Measurements from ENCODE around the gene COMT. TPM values are rescaled to one million over a fixed set of nuclear protein-coding genes. Genes with fewer than 3 reads are reported as not detected.

Gene COMT
- total and polyA plus RNA-seq, 5 donors from 2014 or later, result 27.3 to 106 (median 93.0) TPM

GRCh38 chr22:20012741-20013331 is 71.3 kb downstream of the COMT start:
- Histone ChIP-seq H3K36me3 (ENCODE audit: control insufficient read depth, insufficient read depth, low read length) (no peaks in the 10 kb centered on the region), H3K9me3 (ENCODE audit: control insufficient read depth in 2 of 2, low read length in 2 of 2) (no peaks in the 10 kb centered on the region), H3K27me3 (ENCODE audit: control insufficient read depth, insufficient read depth, low read length) (no peaks in the 10 kb centered on the region), H3K4me3 (ENCODE audit: low read depth, low read length) (no peak overlapping the region), H3K4me1 (ENCODE audit: control insufficient read depth, insufficient read depth, low read length, poor library complexity, severe bottlenecking) (peaks cover 18% of the 10 kb centered on the region), H3K27ac (ENCODE audit: insufficient read depth, low read length, poor library complexity, severe bottlenecking) (no peak overlapping the region)
- Mint-ChIP-seq H3K4me3 (peak overlapping the region in 1 of 4 donors; percentile 47), H3K4me1 (peaks cover 0 to 14% (median 4%) of the 10 kb centered on the region in 4 donors), H3K27me3 (peaks cover 15% of the 10 kb centered on the region), H3K9me3 (no peaks in the 10 kb centered on the region), H3K27ac (no peak overlapping the region), H3K36me3 (no peaks in the 10 kb centered on the region)
- ATAC-seq (ENCODE audit: low read depth in 2 of 2) (no peak), DNase-seq (no peak)

- peak overlapping the region in 2 of 4 donors; percentile 47 to 61 for H3K4me3 Mint-ChIP-seq
- DNase-seq, result peak in 2 of 3 donors; percentile 19 to 24
Observed at GRCh38 chr22:20013382-20013871, 71.9 kb downstream of the COMT start.

GRCh38 chr22:20014526-20015186 is 73.1 kb downstream of the COMT start:
- Histone ChIP-seq H3K4me1 (ENCODE audit: control insufficient read depth, insufficient read depth, low read length, poor library complexity, severe bottlenecking) (peaks cover 18% of the 10 kb centered on the region), H3K27ac (ENCODE audit: insufficient read depth, low read length, poor library complexity, severe bottlenecking) (no peak overlapping the region)
- no peak overlapping the region for H3K27ac Mint-ChIP-seq

More at GRCh38 chr22:20013382-20013871, 71.9 kb downstream of the COMT start:
- no peak for ATAC-seq (ENCODE audit: low read depth in 2 of 2)
- no peaks in the 10 kb centered on the region for H3K36me3 Mint-ChIP-seq
- Histone ChIP-seq H3K4me3 (ENCODE audit: low read depth, low read length) (no peak overlapping the region), H3K27ac (ENCODE audit: insufficient read depth, low read length, poor library complexity, severe bottlenecking) (no peak overlapping the region), H3K9me3 (ENCODE audit: control insufficient read depth in 2 of 2, low read length in 2 of 2) (no peaks in the 10 kb centered on the region), H3K36me3 (ENCODE audit: control insufficient read depth, insufficient read depth, low read length) (no peaks in the 10 kb centered on the region), H3K4me1 (ENCODE audit: control insufficient read depth, insufficient read depth, low read length, poor library complexity, severe bottlenecking) (peaks cover 18% of the 10 kb centered on the region), H3K27me3 (ENCODE audit: control insufficient read depth, insufficient read depth, low read length) (no peaks in the 10 kb centered on the region)
- H3K27ac Mint-ChIP-seq, result no peak overlapping the region
- H3K4me1 Mint-ChIP-seq, result peaks cover 0 to 14% (median 4%) of the 10 kb centered on the region in 4 donors
- H3K9me3 Mint-ChIP-seq, result no peaks in the 10 kb centered on the region
- peaks cover 15% of the 10 kb centered on the region for H3K27me3 Mint-ChIP-seq

GRCh38 chr22:20015187-20015625 is 73.6 kb downstream of the COMT start:
- ATAC-seq (ENCODE audit: low read depth in 2 of 2) (no peak), DNase-seq (no peak)
- H3K27ac ChIP-seq (ENCODE audit: insufficient read depth, low read length, poor library complexity, severe bottlenecking), result no peak overlapping the region
- H3K27ac Mint-ChIP-seq, result peak overlapping the region in 1 of 3 donors; percentile 78
- peak overlapping the region; percentile 78 to 91 (median 85) for H3K4me3 Mint-ChIP-seq
- no peaks in the 10 kb centered on the region for H3K36me3 ChIP-seq (ENCODE audit: control insufficient read depth, insufficient read depth, low read length)
- H3K4me1 ChIP-seq (ENCODE audit: control insufficient read depth, insufficient read depth, low read length, poor library complexity, severe bottlenecking), result peaks cover 22% of the 10 kb centered on the region
- no peaks in the 10 kb centered on the region for H3K27me3 ChIP-seq (ENCODE audit: control insufficient read depth, insufficient read depth, low read length)
- peaks cover 0 to 17% (median 6%) of the 10 kb centered on the region in 4 donors for H3K4me1 Mint-ChIP-seq
- no peaks in the 10 kb centered on the region for H3K36me3 Mint-ChIP-seq
- H3K9me3 Mint-ChIP-seq, result no peaks in the 10 kb centered on the region
- no peaks in the 10 kb centered on the region for H3K9me3 ChIP-seq (ENCODE audit: control insufficient read depth in 2 of 2, low read length in 2 of 2)
- peaks cover 15% of the 10 kb centered on the region for H3K27me3 Mint-ChIP-seq
- no peak overlapping the region for H3K4me3 ChIP-seq (ENCODE audit: low read depth, low read length)

More at GRCh38 chr22:20014526-20015186, 73.1 kb downstream of the COMT start:
- H3K27me3 ChIP-seq (ENCODE audit: control insufficient read depth, insufficient read depth, low read length), result no peaks in the 10 kb centered on the region
- H3K9me3 Mint-ChIP-seq, result no peaks in the 10 kb centered on the region
- ATAC-seq (ENCODE audit: low read depth in 2 of 2), result no peak
- no peaks in the 10 kb centered on the region for H3K36me3 ChIP-seq (ENCODE audit: control insufficient read depth, insufficient read depth, low read length)
- H3K4me3 Mint-ChIP-seq, result peak overlapping the region; percentile 33 to 91 (median 84)
- H3K4me1 Mint-ChIP-seq, result peaks cover 0 to 14% (median 4%) of the 10 kb centered on the region in 4 donors
- peaks cover 15% of the 10 kb centered on the region for H3K27me3 Mint-ChIP-seq
- no peaks in the 10 kb centered on the region for H3K36me3 Mint-ChIP-seq
- no peak overlapping the region for H3K4me3 ChIP-seq (ENCODE audit: low read depth, low read length)
- no peak for DNase-seq
- no peaks in the 10 kb centered on the region for H3K9me3 ChIP-seq (ENCODE audit: control insufficient read depth in 2 of 2, low read length in 2 of 2)

GRCh38 chr22:20015971-20016733 is 74.6 kb downstream of the COMT start:
- DNase-seq, result peak in 2 of 3 donors; percentile 17 to 20
- Histone ChIP-seq H3K36me3 (ENCODE audit: control insufficient read depth, insufficient read depth, low read length) (no peaks in the 10 kb centered on the region), H3K4me3 (ENCODE audit: low read depth, low read length) (no peak overlapping the region), H3K4me1 (ENCODE audit: control insufficient read depth, insufficient read depth, low read length, poor library complexity, severe bottlenecking) (peaks cover 27% of the 10 kb centered on the region), H3K9me3 (ENCODE audit: control insufficient read depth in 2 of 2, low read length in 2 of 2) (no peaks in the 10 kb centered on the region), H3K27me3 (ENCODE audit: control insufficient read depth, insufficient read depth, low read length) (no peaks in the 10 kb centered on the region), H3K27ac (ENCODE audit: insufficient read depth, low read length, poor library complexity, severe bottlenecking) (no peak overlapping the region)
- H3K27me3 Mint-ChIP-seq, result peaks cover 15% of the 10 kb centered on the region
- no peaks in the 10 kb centered on the region for H3K9me3 Mint-ChIP-seq
- peaks cover 0 to 22% (median 8%) of the 10 kb centered on the region in 4 donors for H3K4me1 Mint-ChIP-seq
- no peak overlapping the region for H3K27ac Mint-ChIP-seq
- H3K4me3 Mint-ChIP-seq, result peak overlapping the region in 1 of 4 donors; percentile 95
- ATAC-seq (ENCODE audit: low read depth in 2 of 2), result no peak
- no peaks in the 10 kb centered on the region for H3K36me3 Mint-ChIP-seq

- DNase-seq, result peak; percentile 88 to 92 (median 92)
- Histone ChIP-seq H3K9me3 (ENCODE audit: control insufficient read depth in 2 of 2, low read length in 2 of 2) (no peaks in the 10 kb centered on the region), H3K27ac (ENCODE audit: insufficient read depth, low read length, poor library complexity, severe bottlenecking) (no peak within 1 kb of the TSS), H3K27me3 (ENCODE audit: control insufficient read depth, insufficient read depth, low read length) (no peaks in the 10 kb centered on the region), H3K4me1 (ENCODE audit: control insufficient read depth, insufficient read depth, low read length, poor library complexity, severe bottlenecking) (peaks cover 35% of the 10 kb centered on the region), H3K4me3 (ENCODE audit: low read depth, low read length) (peak within 1 kb of the TSS; percentile 71), H3K36me3 (ENCODE audit: control insufficient read depth, insufficient read depth, low read length) (no peaks in the 10 kb centered on the region)
- Mint-ChIP-seq H3K4me3 (peak within 1 kb of the TSS; percentile 90 to 95 (median 94)), H3K9me3 (peaks cover 0 to 1% (median 0%) of the 10 kb centered on the region in 7 donors), H3K27me3 (peaks cover 15% of the 10 kb centered on the region), H3K36me3 (no peaks in the 10 kb centered on the region), H3K27ac (peak within 1 kb of the TSS in 2 of 3 donors; percentile 67 to 78), H3K4me1 (peaks cover 0 to 27% (median 10%) of the 10 kb centered on the region in 4 donors)
- peak; percentile 64 to 68 for ATAC-seq (ENCODE audit: low read depth in 2 of 2)
Observed at GRCh38 chr22:20016734-20017621, 75.4 kb downstream of the COMT start, which contains the start of gene ARVCF. ARVCF (minus strand) TSS chr22:20016823; CDS start chr22:19990794, 26,029 bp downstream.

GRCh38 chr22:20017622-20017958 is 76.0 kb downstream of the COMT start:
- Mint-ChIP-seq H3K27ac (peak overlapping the region in 1 of 3 donors; percentile 67), H3K9me3 (peaks cover 0 to 1% (median 0%) of the 10 kb centered on the region in 7 donors), H3K27me3 (peaks cover 15% of the 10 kb centered on the region), H3K4me1 (peaks cover 0 to 33% (median 16%) of the 10 kb centered on the region in 4 donors), H3K4me3 (peak overlapping the region; percentile 90 to 95 (median 94)), H3K36me3 (no peaks in the 10 kb centered on the region)
- H3K27ac ChIP-seq (ENCODE audit: insufficient read depth, low read length, poor library complexity, severe bottlenecking), result no peak overlapping the region
- no peaks in the 10 kb centered on the region for H3K36me3 ChIP-seq (ENCODE audit: control insufficient read depth, insufficient read depth, low read length)
- peaks cover 41% of the 10 kb centered on the region for H3K4me1 ChIP-seq (ENCODE audit: control insufficient read depth, insufficient read depth, low read length, poor library complexity, severe bottlenecking)
- DNase-seq, result no peak
- ATAC-seq (ENCODE audit: low read depth in 2 of 2), result no peak
- H3K9me3 ChIP-seq (ENCODE audit: control insufficient read depth in 2 of 2, low read length in 2 of 2), result no peaks in the 10 kb centered on the region
- no peaks in the 10 kb centered on the region for H3K27me3 ChIP-seq (ENCODE audit: control insufficient read depth, insufficient read depth, low read length)
- H3K4me3 ChIP-seq (ENCODE audit: low read depth, low read length), result peak overlapping the region; percentile 71
